IMR-90 (cell line): ENCODE measurements around the gene FSIP1. TPM values are rescaled to one million over a fixed set of nuclear protein-coding genes. Genes with fewer than 3 reads are reported as not detected.

ENCODE experiments used
- ATAC-seq: fragments of 200-7000 bp; cut with Tn5 transposase; 2 replicates; pipeline ENCODE4 v1.9.1; 2020; ENCODE audit warnings: low read depth, mild to moderate bottlenecking, moderate library complexity
- BruUV-seq: library from RNA; stranded (reverse); fragments of 400-500 nt; replicated peaks from 2 replicates; lab custom pipeline; 2021; lab: Mats Ljungman, UMichigan
- CTCF ChIA-PET: fragments of 300-600 bp; formaldehyde crosslinking; extraction: SDS; loops from one replicate; lab custom pipeline; 2021; ENCODE audit warnings: antibody characterized with exemption; lab: Yijun Ruan, JAX
- POLR2A ChIA-PET: fragments of 300-600 bp; sonication (Branson Sonifier 250); formaldehyde crosslinking; loops from one replicate; lab custom pipeline; 2022; ENCODE audit warnings: antibody characterized with exemption; ENCODE audit not compliant: unreplicated experiment; lab: Charles Lee
- DNase-seq: peaks from one replicate; pipeline ENCODE4 v3.0.0; 2013
- H2AFZ ChIP-seq: replicated peaks from 2 replicates; pipeline ENCODE3; 2013; ENCODE audit warnings: low read length, mild to moderate bottlenecking; ENCODE audit not compliant: poor library complexity
- H2AK5ac ChIP-seq: 2 replicates; pipeline ENCODE4 v1.6.1; 2013; ENCODE audit warnings: low read depth, low read length, inconsistent platforms
- H2AK9ac ChIP-seq: replicated peaks from 2 replicates; pipeline ENCODE3; 2013; ENCODE audit warnings: mild to moderate bottlenecking, low read depth, low read length, moderate library complexity; ENCODE audit not compliant: poor library complexity
- H2BK120ac ChIP-seq: 2 replicates; pipeline ENCODE4 v1.6.1; 2013; ENCODE audit warnings: low read depth, low read length, inconsistent platforms
- H2BK15ac ChIP-seq: 3 replicates; pipeline ENCODE4 v1.6.1; 2013; ENCODE audit warnings: low read depth, low read length, inconsistent platforms
- H2BK20ac ChIP-seq: 2 replicates; pipeline ENCODE4 v1.6.1; 2013; ENCODE audit warnings: low read depth, mild to moderate bottlenecking, inconsistent platforms, low read length, moderate library complexity
- H2BK5ac ChIP-seq: 2 replicates; pipeline ENCODE4 v1.6.1; 2013; ENCODE audit warnings: mild to moderate bottlenecking, low read depth, low read length, inconsistent platforms; ENCODE audit not compliant: poor library complexity, severe bottlenecking
- H3K14ac ChIP-seq: replicated peaks from 2 replicates; pipeline ENCODE4 v1.6.1; 2013; ENCODE audit warnings: low read depth, low read length, inconsistent platforms
- H3K18ac ChIP-seq: 2 replicates; pipeline ENCODE4 v1.6.1; 2013; ENCODE audit warnings: low read depth, low read length, control low read depth
- H3K23ac ChIP-seq: 2 replicates; pipeline ENCODE4 v1.6.1; 2013; ENCODE audit warnings: low read depth, low read length, inconsistent platforms
- H3K27ac ChIP-seq: 2 replicates; pipeline ENCODE4 v1.5.1; 2013; ENCODE audit warnings: mild to moderate bottlenecking, control low read depth, low read length; ENCODE audit not compliant: insufficient read depth
- H3K27me3 ChIP-seq: 2 replicates; pipeline ENCODE4 v1.6.1; 2013; ENCODE audit warnings: low read length; ENCODE audit not compliant: control insufficient read depth, insufficient read depth
- H3K36me3 ChIP-seq: 2 replicates; pipeline ENCODE4 v1.6.1; 2013; ENCODE audit warnings: low read length, mixed read lengths; ENCODE audit not compliant: control insufficient read depth, insufficient read depth
- H3K4ac ChIP-seq: 2 replicates; pipeline ENCODE4 v1.6.1; 2013; ENCODE audit warnings: low read depth, low read length, inconsistent platforms
- H3K4me1 ChIP-seq: 2 replicates; pipeline ENCODE4 v1.6.1; 2013; ENCODE audit warnings: low read length, mixed read lengths; ENCODE audit not compliant: control insufficient read depth, insufficient read depth
- H3K4me2 ChIP-seq: 2 replicates; pipeline ENCODE4 v1.6.1; 2013; ENCODE audit warnings: low read depth, mild to moderate bottlenecking, control low read depth, low read length, moderate library complexity
- H3K4me3 ChIP-seq: 2 replicates; pipeline ENCODE4 v1.5.1; 2013; ENCODE audit warnings: low read depth, mild to moderate bottlenecking, control low read depth, low read length, moderate library complexity; ENCODE audit not compliant: insufficient read depth
- H3K56ac ChIP-seq: 2 replicates; pipeline ENCODE4 v1.6.1; 2013; ENCODE audit warnings: low read length, inconsistent platforms; ENCODE audit not compliant: insufficient read depth; ENCODE audit errors: extremely low read depth
- H3K79me1 ChIP-seq, 2 experiments: 2 replicates each; pipeline ENCODE4 v1.6.1; 2013; ENCODE audit warnings: low read length in 2 of 2, inconsistent platforms in 1 of 2, low read depth in 1 of 2
- H3K9ac ChIP-seq: 2 replicates; pipeline ENCODE4 v1.6.1; 2013; ENCODE audit warnings: low read depth, low read length, control low read depth
- H3K9me1 ChIP-seq: 2 replicates; pipeline ENCODE4 v1.6.1; 2013; ENCODE audit warnings: low read length, inconsistent platforms; ENCODE audit not compliant: insufficient read depth
- H3K9me3 ChIP-seq: 2 replicates; pipeline ENCODE4 v1.6.1; 2013; ENCODE audit warnings: low read length; ENCODE audit not compliant: control insufficient read depth, insufficient read depth
- H4K20me1 ChIP-seq: 2 replicates; pipeline ENCODE4 v1.6.1; 2013; ENCODE audit warnings: low read length, inconsistent platforms; ENCODE audit not compliant: insufficient read depth
- H4K5ac ChIP-seq: 2 replicates; pipeline ENCODE4 v1.6.1; 2013; ENCODE audit warnings: mild to moderate bottlenecking, low read depth, low read length, control low read depth
- H4K8ac ChIP-seq, 2 experiments: 2 replicates each; pipeline ENCODE4 v1.6.1; 2013; ENCODE audit warnings: low read depth in 2 of 2, low read length in 2 of 2, control low read depth in 1 of 2, inconsistent platforms in 1 of 2
- H4K91ac ChIP-seq: 2 replicates; pipeline ENCODE4 v1.6.1; 2013; ENCODE audit warnings: low read depth, low read length, inconsistent platforms; ENCODE audit not compliant: insufficient read depth
- CEBPB ChIP-seq: IDR thresholded peaks from 2 replicates; pipeline ENCODE4 v1.6.1; 2012; ENCODE audit warnings: low read depth, low read length, improper control_type of control experiment
- MAFK ChIP-seq: IDR thresholded peaks from 2 replicates; pipeline ENCODE4 v1.6.1; 2012; ENCODE audit warnings: low read depth, low read length, improper control_type of control experiment
- NFE2L2 ChIP-seq: fragments of 150-350 bp; IDR thresholded peaks from 2 replicates; pipeline ENCODE4 v1.6.1; 2016; ENCODE audit warnings: low read depth, mild to moderate bottlenecking, low read length
- POLR2A ChIP-seq: IDR thresholded peaks from 2 replicates; pipeline ENCODE4 v1.6.1; 2012; ENCODE audit warnings: mild to moderate bottlenecking, low read depth, low read length
- RCOR1 ChIP-seq: IDR thresholded peaks from 2 replicates; pipeline ENCODE4 v1.6.1; 2012; ENCODE audit warnings: mild to moderate bottlenecking, low read length, improper control_type of control experiment; ENCODE audit not compliant: insufficient replicate concordance
- RFX5 ChIP-seq: IDR thresholded peaks from 2 replicates; pipeline ENCODE4 v1.8.0; 2012; ENCODE audit warnings: low read depth, mild to moderate bottlenecking, low read length, moderate library complexity
- SMC3 ChIP-seq: fragments of 150-350 bp; IDR thresholded peaks from 2 replicates; pipeline ENCODE4 v1.6.1; 2016; ENCODE audit warnings: low read depth, mild to moderate bottlenecking, antibody characterized with exemption, low read length, moderate library complexity
- WGBS, 2 experiments: methylation state at CpG; one replicate each; pipeline versions ENCODE4 v1.1.5 to v1.1.7; 2013; ENCODE audit warnings: missing lambda C conversion rate in 2 of 2; ENCODE audit not compliant: insufficient read length in 1 of 2; ENCODE audit errors: extremely low coverage in 2 of 2; 5-methylcytosine and 5-hydroxymethylcytosine counted together
- dilution Hi-C: fragments of 300-500 bp; cut with HindIII; formaldehyde crosslinking; loops from one replicate; pipeline ENCODE4 v1.14.3; 2018; ENCODE audit warnings: low sequenced_read_pairs; ENCODE audit not compliant: unreplicated experiment
- in situ Hi-C: fragments of 300-500 bp; cut with MboI; formaldehyde crosslinking; loops from 3 replicates; pipeline ENCODE4 v1.14.3; 2019; ENCODE audit warnings: low sequenced_read_pairs, inconsistent platforms, mixed read lengths
- intact Hi-C: fragments of 100-400 bp; cut with micrococcal nuclease; formaldehyde crosslinking; loops from 2 replicates; pipeline ENCODE4 v1.10.0; 2022
- polyA plus RNA-seq, 3 experiments: library from polyadenylated mRNA; depleted of rRNA; stranded (reverse); fragments of >200 nt; gene quantifications; 2 replicates each; pipeline ENCODE4 v1.2.3, GENCODE V29; 2012; ENCODE audit warnings: low replicate concordance in 1 of 3
- total RNA-seq: library from RNA; depleted of rRNA; stranded (reverse); fragments of >200 nt; gene quantifications from 2 replicates; pipeline ENCODE4 v1.2.3, GENCODE V29; 2012
- TF ChIP-seq, protein P1 (sequence below): conservative IDR thresholded peaks from 2 replicates; pipeline ENCODE4 v1.5.1; 2012; ENCODE audit warnings: mild to moderate bottlenecking, low read depth, low read length, improper control_type of control experiment
- TF ChIP-seq, protein P2 (sequence below): fragments of 150-350 bp; IDR thresholded peaks from 2 replicates; pipeline ENCODE4 v1.6.1; 2016; ENCODE audit warnings: low read depth, mild to moderate bottlenecking, low read length, moderate library complexity, borderline replicate concordance

FSIP1 gene
- total and polyA plus RNA-seq, 2 of the 4 experiments (the other 2 are of a cell fraction) = 0.10 to 0.18 TPM

DNA sequence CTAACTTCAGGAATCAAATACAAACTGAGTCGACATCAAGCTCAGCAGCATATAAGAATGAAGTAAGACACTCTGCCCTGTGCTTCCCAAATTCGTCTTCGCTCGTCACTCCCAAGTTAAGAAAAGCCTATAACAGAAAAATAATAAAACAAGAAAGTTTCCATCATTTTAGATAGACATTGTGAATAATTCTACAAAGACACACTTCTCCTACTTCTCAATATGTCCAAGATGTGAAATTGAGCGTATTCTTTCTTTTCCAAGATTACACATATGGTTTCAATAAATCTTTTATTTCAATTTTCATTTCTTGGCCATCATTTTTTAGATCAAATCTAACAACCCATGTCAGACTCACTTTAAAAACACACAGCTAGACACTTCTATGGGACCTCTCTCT is 85.1 kb downstream of the FSIP1 start:
- Histone ChIP-seq H2AK5ac (no peak overlapping the region), H3K18ac (no peak overlapping the region), H3K56ac (no peak overlapping the region), H4K20me1 (no peaks in the 10 kb centered on the region), H2BK20ac (no peak overlapping the region), H3K4me2 (no peak overlapping the region), H2AK9ac (no peak overlapping the region), H4K5ac (no peak overlapping the region), H3K27ac (no peak overlapping the region), H3K4me1 (peaks cover 1% of the 10 kb centered on the region; the same call in 1 of the 2 replicates), H3K14ac (no peak overlapping the region), H3K4me3 (no peak overlapping the region), H4K91ac (no peak overlapping the region), H4K8ac (no peak overlapping the region), H3K4ac (no peak overlapping the region), H3K9ac (no peak overlapping the region), H3K36me3 (no peaks in the 10 kb centered on the region), H2BK15ac (no peak overlapping the region), H2BK5ac (no peak overlapping the region), H2AFZ (no peak overlapping the region), H3K9me3 (no peaks in the 10 kb centered on the region), H3K23ac (no peak overlapping the region), H2BK120ac (no peak overlapping the region), H3K9me1 (no peaks in the 10 kb centered on the region), H3K27me3 (no peaks in the 10 kb centered on the region), H3K79me1 (no peaks in the 10 kb centered on the region)
- no peak for TF ChIP-seq RCOR1
- TF ChIP-seq CEBPB = no peak
- no peak for TF ChIP-seq POLR2A
- no peak for TF ChIP-seq RFX5
- no peak for TF ChIP-seq SMC3
- TF ChIP-seq, protein P1, sequence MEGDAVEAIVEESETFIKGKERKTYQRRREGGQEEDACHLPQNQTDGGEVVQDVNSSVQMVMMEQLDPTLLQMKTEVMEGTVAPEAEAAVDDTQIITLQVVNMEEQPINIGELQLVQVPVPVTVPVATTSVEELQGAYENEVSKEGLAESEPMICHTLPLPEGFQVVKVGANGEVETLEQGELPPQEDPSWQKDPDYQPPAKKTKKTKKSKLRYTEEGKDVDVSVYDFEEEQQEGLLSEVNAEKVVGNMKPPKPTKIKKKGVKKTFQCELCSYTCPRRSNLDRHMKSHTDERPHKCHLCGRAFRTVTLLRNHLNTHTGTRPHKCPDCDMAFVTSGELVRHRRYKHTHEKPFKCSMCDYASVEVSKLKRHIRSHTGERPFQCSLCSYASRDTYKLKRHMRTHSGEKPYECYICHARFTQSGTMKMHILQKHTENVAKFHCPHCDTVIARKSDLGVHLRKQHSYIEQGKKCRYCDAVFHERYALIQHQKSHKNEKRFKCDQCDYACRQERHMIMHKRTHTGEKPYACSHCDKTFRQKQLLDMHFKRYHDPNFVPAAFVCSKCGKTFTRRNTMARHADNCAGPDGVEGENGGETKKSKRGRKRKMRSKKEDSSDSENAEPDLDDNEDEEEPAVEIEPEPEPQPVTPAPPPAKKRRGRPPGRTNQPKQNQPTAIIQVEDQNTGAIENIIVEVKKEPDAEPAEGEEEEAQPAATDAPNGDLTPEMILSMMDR = no peak
- no peak for TF ChIP-seq MAFK
- TF ChIP-seq, protein P2, sequence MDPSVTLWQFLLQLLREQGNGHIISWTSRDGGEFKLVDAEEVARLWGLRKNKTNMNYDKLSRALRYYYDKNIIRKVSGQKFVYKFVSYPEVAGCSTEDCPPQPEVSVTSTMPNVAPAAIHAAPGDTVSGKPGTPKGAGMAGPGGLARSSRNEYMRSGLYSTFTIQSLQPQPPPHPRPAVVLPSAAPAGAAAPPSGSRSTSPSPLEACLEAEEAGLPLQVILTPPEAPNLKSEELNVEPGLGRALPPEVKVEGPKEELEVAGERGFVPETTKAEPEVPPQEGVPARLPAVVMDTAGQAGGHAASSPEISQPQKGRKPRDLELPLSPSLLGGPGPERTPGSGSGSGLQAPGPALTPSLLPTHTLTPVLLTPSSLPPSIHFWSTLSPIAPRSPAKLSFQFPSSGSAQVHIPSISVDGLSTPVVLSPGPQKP = no peak
- TF ChIP-seq NFE2L2 = no peak
- in situ Hi-C loops (no loop called here), intact Hi-C loops (no loop called here), dilution Hi-C loops (no loop called here)
- POLR2A ChIA-PET = no interaction called here
- CTCF ChIA-PET = no interaction called here
- BruUV-seq = no TSS peak
- DNase-seq (no peak), ATAC-seq (no peak)
- WGBS, 2 experiments = 100% methylated on average over 1 of the region's 5 CpGs; no CpG with 5 or more reads in 1 of the 2 experiments
